Brain microvascular endothelial cell (primary cell): ENCODE results near the gene TAF6.
"Not testable (repeated sequence)": the region's sequence is repeated elsewhere in the genome, so short reads cannot be mapped to it uniquely, and the experiment has no call there.

Experiments used
- DNase-seq: peaks from one replicate; pipeline ENCODE4 v3.0.0-alpha.2; 2020
- H3K27ac ChIP-seq: fragments of 250-450 bp; sonication (Bioruptor Pico); 2 replicates; pipeline ENCODE4 v1.5.1; 2020; ENCODE audit warnings: mild to moderate bottlenecking, moderate library complexity
- H3K27me3 ChIP-seq: fragments of 250-450 bp; sonication (Bioruptor Pico); replicated peaks from 2 replicates; pipeline ENCODE4 v1.5.1; 2020; ENCODE audit warnings: mild to moderate bottlenecking
- H3K36me3 ChIP-seq: fragments of 250-450 bp; sonication (Bioruptor Pico); replicated peaks from 2 replicates; pipeline ENCODE4 v1.5.1; 2020; ENCODE audit warnings: mild to moderate bottlenecking
- H3K4me3 ChIP-seq: 2 replicates; pipeline ENCODE4 v1.5.1; 2011; ENCODE audit warnings: low read depth, mild to moderate bottlenecking, control low read depth, low read length, moderate library complexity
- in situ Hi-C: cut with HindIII; loops from 2 replicates; pipeline ENCODE4 v1.10.0; 2017; ENCODE audit warnings: low sequenced_read_pairs, low pct_ligation_motif_present
- TF ChIP-seq, protein P1 (sequence below): IDR thresholded peaks from 2 replicates; pipeline ENCODE4 v1.5.1; 2011; ENCODE audit warnings: low read depth, mild to moderate bottlenecking, moderate library complexity, low read length, control low read depth, inconsistent platforms; ENCODE audit errors: missing control alignments

TAF6 gene

DNA sequence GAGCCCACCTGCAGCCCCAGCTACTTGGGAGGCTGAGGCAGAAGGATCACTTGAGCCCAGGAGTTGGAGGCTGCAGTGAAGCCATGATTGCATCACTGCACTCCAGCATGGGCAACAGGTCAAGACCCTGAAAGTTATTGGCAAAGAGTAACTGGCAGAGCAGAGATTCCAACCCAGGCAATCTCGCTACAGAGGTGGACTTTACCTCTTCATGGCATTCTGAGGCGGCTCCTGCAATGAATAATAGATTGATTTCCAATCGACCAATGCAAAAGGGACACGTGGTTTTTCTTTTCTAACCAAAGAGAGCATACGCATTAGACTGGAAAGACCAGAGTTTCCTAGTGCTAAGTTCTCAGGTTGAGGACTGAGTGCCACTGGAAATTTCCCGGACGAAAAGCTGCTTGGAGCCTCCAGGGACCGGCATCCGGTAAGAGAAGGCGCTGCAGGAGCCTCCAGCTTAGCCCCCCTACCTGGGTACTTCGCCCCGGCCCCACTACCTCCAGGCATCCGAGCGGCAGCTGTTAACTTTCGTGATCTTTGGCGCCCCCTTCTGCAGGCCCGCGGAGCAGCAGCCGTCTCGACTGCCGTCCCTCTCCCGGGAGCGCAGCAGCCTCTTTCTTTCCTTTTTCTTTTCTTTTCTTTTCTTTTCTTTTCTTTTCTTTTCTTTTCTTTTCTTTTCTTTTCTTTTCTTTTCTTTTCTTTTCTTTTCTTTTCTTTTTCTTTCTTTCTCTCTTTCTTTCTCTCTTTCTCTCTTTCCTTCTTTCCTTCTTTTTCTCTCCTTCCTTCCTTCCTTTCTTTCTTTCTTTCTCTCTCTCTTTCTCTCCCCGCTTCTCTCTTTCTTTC lies 11.7 kb upstream of the TAF6 start:
- TF ChIP-seq, protein P1, sequence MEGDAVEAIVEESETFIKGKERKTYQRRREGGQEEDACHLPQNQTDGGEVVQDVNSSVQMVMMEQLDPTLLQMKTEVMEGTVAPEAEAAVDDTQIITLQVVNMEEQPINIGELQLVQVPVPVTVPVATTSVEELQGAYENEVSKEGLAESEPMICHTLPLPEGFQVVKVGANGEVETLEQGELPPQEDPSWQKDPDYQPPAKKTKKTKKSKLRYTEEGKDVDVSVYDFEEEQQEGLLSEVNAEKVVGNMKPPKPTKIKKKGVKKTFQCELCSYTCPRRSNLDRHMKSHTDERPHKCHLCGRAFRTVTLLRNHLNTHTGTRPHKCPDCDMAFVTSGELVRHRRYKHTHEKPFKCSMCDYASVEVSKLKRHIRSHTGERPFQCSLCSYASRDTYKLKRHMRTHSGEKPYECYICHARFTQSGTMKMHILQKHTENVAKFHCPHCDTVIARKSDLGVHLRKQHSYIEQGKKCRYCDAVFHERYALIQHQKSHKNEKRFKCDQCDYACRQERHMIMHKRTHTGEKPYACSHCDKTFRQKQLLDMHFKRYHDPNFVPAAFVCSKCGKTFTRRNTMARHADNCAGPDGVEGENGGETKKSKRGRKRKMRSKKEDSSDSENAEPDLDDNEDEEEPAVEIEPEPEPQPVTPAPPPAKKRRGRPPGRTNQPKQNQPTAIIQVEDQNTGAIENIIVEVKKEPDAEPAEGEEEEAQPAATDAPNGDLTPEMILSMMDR, result peak; percentile 85
- DNase-seq, result peak; percentile 59
- Histone ChIP-seq H3K27ac (no peak overlapping the region), H3K36me3 (no peaks in the 10 kb centered on the region), H3K4me3 (no peak overlapping the region), H3K27me3 (no peaks in the 10 kb centered on the region)
- in situ Hi-C loops, result no loop called here

DNA sequence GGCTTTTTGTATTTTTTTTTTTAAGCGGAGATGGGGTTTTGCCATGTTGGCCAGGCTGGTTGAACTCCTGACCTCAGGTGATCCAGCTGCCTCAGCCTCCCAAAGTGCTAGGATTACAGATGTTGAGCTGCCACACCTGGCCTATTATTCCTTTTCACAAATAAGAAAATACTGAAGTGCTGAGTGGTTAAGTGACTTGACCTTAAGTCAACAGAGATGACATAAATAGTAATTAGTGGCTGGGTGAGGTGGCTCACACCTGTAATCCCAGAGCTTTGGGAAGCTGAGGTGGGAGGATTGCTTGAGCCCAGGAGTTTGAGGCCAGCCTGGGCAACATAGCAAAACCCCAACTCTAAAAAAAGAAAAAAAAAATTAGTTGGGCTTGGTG lies 11.1 kb upstream of the TAF6 start:
- H3K27me3 ChIP-seq, H3K27ac ChIP-seq, H3K36me3 ChIP-seq, in situ Hi-C loops, DNase-seq, H3K4me3 ChIP-seq: not testable (repeated sequence)

DNA sequence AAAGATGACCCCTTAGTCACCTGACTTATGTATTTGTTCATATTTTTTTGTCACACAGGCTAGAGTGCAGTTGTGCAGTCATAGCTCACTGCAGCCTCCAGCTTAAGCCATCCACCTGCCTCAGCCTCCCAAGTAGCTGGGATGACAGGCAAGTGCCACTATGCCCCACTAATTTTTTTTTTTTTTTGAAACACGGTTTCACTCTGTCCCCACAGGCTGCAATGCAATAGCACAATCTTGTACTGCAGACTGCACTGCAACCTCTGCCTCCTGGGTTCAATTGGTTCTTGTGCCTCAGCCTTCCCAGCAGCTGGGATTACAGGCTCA lies 9.4 kb upstream of the TAF6 start:
- TF ChIP-seq, protein P1, result no peak
- in situ Hi-C loops, result no loop called here
- H3K27me3 ChIP-seq, result no peaks in the 10 kb centered on the region
- no peaks in the 10 kb centered on the region for H3K36me3 ChIP-seq
- DNase-seq, result no peak
- H3K27ac ChIP-seq, result no peak overlapping the region
- no peak overlapping the region for H3K4me3 ChIP-seq

DNA sequence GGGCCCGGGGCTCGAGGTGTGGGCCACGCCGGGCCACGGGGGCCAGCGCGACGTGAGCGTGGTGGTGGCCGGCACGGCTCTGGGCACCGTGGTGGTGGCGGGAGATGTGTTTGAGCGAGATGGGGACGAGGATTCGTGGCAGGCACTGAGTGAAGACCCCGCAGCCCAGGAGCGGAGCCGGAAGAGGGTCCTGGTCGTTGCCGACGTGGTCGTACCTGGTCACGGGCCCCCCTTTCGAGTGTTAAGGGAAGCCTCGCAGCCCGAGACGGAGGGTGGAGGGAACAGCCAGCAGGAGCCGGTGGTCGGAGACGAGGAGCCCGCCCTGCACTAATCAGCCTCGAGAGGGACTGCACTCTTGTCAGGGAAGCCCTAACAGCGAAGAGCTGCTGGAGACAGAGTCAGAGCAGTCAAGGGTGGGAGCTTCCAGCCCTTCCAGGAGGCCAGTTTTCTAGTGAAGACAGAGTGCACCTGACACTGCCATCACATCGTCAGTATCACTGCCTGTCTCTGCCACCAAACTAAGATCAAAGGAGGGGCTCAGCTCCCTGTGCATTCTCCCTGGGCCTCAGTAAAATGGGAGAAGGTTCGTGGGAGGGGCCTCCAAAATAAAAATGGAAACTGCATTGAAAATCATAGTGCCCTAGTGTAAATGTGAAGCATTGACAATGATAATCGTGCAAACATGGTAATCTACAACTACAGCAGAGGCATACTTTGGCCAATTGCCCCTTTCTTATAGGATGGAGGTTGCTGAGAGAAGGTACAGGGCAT lies 8.9 kb upstream of the TAF6 start:
- in situ Hi-C loops, result no loop called here
- Histone ChIP-seq H3K4me3 (peak overlapping the region; percentile 89), H3K36me3 (no peaks in the 10 kb centered on the region), H3K27ac (no peak overlapping the region), H3K27me3 (no peaks in the 10 kb centered on the region)
- DNase-seq, result no peak
- TF ChIP-seq, protein P1, result no peak

DNA sequence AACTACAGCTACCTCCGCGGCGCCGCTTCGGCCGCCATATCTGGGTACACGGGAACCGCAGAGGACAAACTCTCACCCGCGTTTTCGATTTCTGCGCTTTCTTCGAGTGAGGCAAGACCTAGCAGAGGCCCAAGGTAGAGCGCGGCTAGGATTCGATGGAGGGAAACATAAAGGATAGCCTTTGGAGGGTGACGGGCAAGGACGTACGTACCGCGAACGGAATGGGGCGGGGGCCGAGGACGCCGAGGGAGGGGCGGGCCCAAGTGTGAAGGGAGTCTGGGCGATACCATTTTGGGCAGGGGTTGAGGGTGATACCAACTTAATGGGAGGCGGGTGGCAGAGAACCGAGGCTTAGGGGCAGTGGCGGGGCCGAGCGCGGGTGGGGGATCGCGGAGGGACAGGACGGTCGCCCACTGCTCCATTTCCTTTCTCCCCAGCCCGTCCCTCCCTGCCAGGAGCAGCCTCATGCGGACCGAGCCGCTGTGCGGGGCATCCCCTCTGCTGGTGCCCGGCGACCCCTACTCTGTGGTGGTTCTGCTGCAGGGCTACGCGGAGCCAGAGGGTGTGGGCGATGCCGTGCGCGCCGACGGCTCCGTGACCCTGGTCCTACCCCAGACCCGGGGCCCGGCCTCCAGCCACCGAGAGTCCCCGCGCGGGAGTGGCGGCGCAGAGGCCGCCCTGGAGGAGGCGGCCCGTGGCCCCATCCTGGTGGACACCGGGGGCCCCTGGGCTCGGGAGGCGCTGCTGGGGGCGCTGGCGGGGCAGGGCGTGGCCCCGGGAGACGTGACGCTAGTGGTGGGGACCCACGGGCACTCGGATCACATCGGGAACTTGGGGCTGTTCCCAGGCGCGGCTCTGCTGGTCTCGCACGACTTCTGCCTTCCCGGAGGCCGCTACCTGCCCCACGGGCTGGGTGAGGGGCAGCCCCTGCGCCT lies 8.0 kb upstream of the TAF6 start, which contains the start of gene MBLAC1:
Gene MBLAC1 (plus strand): TSS at position 37 of the 935 bp plus-strand sequence. CDS start 429 bp downstream, at position 466.
- peak; percentile 86 for DNase-seq
- TF ChIP-seq, protein P1, result no peak
- no peaks in the 10 kb centered on the region for H3K36me3 ChIP-seq
- no peaks in the 10 kb centered on the region for H3K27me3 ChIP-seq
- H3K4me3 ChIP-seq, result peak within 1 kb of the TSS; percentile 89
- peak within 1 kb of the TSS; percentile 97 for H3K27ac ChIP-seq
- in situ Hi-C loops, result no loop called here
